ENCODE results near the gene GTF2A1L. TPM values are rescaled to one million over a fixed set of nuclear protein-coding genes. Genes with fewer than 3 reads are reported as not detected.

The GTF2A1L gene
- total RNA-seq, 1 donor from 2014 or later = 0.26 TPM

GRCh38 chr2:48600204-48600813 is 17.3 kb upstream of the GTF2A1L start:
- Histone ChIP-seq H3K36me3 (ENCODE audit: control insufficient read depth, insufficient read depth, low read length) (no peaks in the 10 kb centered on the region), H3K27me3 (ENCODE audit: control insufficient read depth, insufficient read depth, low read length) (no peaks in the 10 kb centered on the region), H3K4me3 (ENCODE audit: low read depth, low read length) (no peak overlapping the region)
- peak; percentile 51 for TF ChIP-seq CTCF (IDR thresholded peaks at IDR 0.05; ENCODE audit: insufficient read depth, low read length, severe bottlenecking)
- DNase-seq (ENCODE audit: low read depth) (peak; percentile 41), FAIRE-seq (no peak)

- DNase-seq (ENCODE audit: low read depth) (no peak), FAIRE-seq (no peak)
- H3K4me3 ChIP-seq (ENCODE audit: low read depth, low read length) = no peak overlapping the region
- no peaks in the 10 kb centered on the region for H3K36me3 ChIP-seq (ENCODE audit: control insufficient read depth, insufficient read depth, low read length)
- H3K27me3 ChIP-seq (ENCODE audit: control insufficient read depth, insufficient read depth, low read length) = no peaks in the 10 kb centered on the region
- no peak for TF ChIP-seq CTCF (IDR thresholded peaks at IDR 0.05; ENCODE audit: insufficient read depth, low read length, severe bottlenecking)
Measured at GRCh38 chr2:48600917-48601316, 16.7 kb upstream of the GTF2A1L start.

- DNase-seq (ENCODE audit: low read depth) (peak; percentile 12), FAIRE-seq (no peak)
- no peaks in the 10 kb centered on the region for H3K27me3 ChIP-seq (ENCODE audit: control insufficient read depth, insufficient read depth, low read length)
- no peak overlapping the region for H3K4me3 ChIP-seq (ENCODE audit: low read depth, low read length)
- peak; percentile 75 for TF ChIP-seq CTCF (IDR thresholded peaks at IDR 0.05; ENCODE audit: insufficient read depth, low read length, severe bottlenecking)
- no peaks in the 10 kb centered on the region for H3K36me3 ChIP-seq (ENCODE audit: control insufficient read depth, insufficient read depth, low read length)
Measured at GRCh38 chr2:48601349-48601748, 16.3 kb upstream of the GTF2A1L start.

GRCh38 chr2:48605482-48606175 is 12.0 kb upstream of the GTF2A1L start:
- H3K36me3 ChIP-seq (ENCODE audit: control insufficient read depth, insufficient read depth, low read length) = no peaks in the 10 kb centered on the region
- no peak overlapping the region for H3K4me3 ChIP-seq (ENCODE audit: low read depth, low read length)
- DNase-seq (ENCODE audit: low read depth) (no peak), FAIRE-seq (no peak)
- no peak for TF ChIP-seq CTCF (IDR thresholded peaks at IDR 0.05; ENCODE audit: insufficient read depth, low read length, severe bottlenecking)
- H3K27me3 ChIP-seq (ENCODE audit: control insufficient read depth, insufficient read depth, low read length) = no peaks in the 10 kb centered on the region

GRCh38 chr2:48607307-48608014 is 10.2 kb upstream of the GTF2A1L start:
- no peaks in the 10 kb centered on the region for H3K36me3 ChIP-seq (ENCODE audit: control insufficient read depth, insufficient read depth, low read length)
- no peaks in the 10 kb centered on the region for H3K27me3 ChIP-seq (ENCODE audit: control insufficient read depth, insufficient read depth, low read length)
- TF ChIP-seq CTCF (IDR thresholded peaks at IDR 0.05; ENCODE audit: insufficient read depth, low read length, severe bottlenecking) = no peak
- DNase-seq (ENCODE audit: low read depth) (peak; percentile 27), FAIRE-seq (no peak)
- H3K4me3 ChIP-seq (ENCODE audit: low read depth, low read length) = no peak overlapping the region
